SK-N-SH (cell line): ENCODE data around the gene UTP11. TPM values are rescaled to one million over a fixed set of nuclear protein-coding genes. Genes with fewer than 3 reads are reported as not detected.

ENCODE experiments used
- CTCF ChIA-PET: fragments of 300-600, 350-600 bp; formaldehyde crosslinking; extraction: SDS; loops from one replicate; lab custom pipeline; 2021; lab: Yijun Ruan, JAX
- POLR2A ChIA-PET: fragments of 350-600 bp; sonication (Branson Sonifier 250); formaldehyde crosslinking; extraction: SDS; loops from one replicate; lab custom pipeline; 2020; ENCODE audit warnings: antibody characterized with exemption, inconsistent platforms; lab: Yijun Ruan, JAX
- DNase-seq: peaks from one replicate; pipeline ENCODE4 v3.0.0; 2012
- H2AFZ ChIP-seq: fragments of 200-600 bp; sonication (generic); 2 replicates; pipeline ENCODE4 v1.8.1; 2016; ENCODE audit warnings: antibody characterized with exemption, mild to moderate bottlenecking, low read depth
- H3F3A ChIP-seq: fragments of 200-600 bp; sonication (generic); replicated peaks from 2 replicates; pipeline ENCODE3; 2016; ENCODE audit warnings: antibody characterized with exemption, mild to moderate bottlenecking; ENCODE audit not compliant: insufficient read depth
- H3K27ac ChIP-seq, 2 experiments: fragments of 200-500 bp in 1 of 2; fragments of 200-600 bp in 1 of 2; sonication (Bioruptor generic) in 1 of 2; sonication (generic), shearing (Covaris generic) in 1 of 2; 2 replicates each; pipeline versions ENCODE4 v1.5.1 to v1.6.1; 2014 to 2016; ENCODE audit warnings: low read depth in 2 of 2, inconsistent platforms in 1 of 2, low read length in 1 of 2, mild to moderate bottlenecking in 1 of 2, mixed read lengths in 1 of 2
- H3K27me3 ChIP-seq: fragments of 200-600 bp; sonication (generic), shearing (Covaris generic); 2 replicates; pipeline ENCODE4 v1.6.1; 2016; ENCODE audit warnings: mixed run types; ENCODE audit not compliant: insufficient read depth
- H3K36me3 ChIP-seq, 2 experiments: fragments of 200-500 bp in 1 of 2; fragments of 200-600 bp in 1 of 2; sonication (Bioruptor generic) in 1 of 2; sonication (generic) in 1 of 2; replicated peaks in 1 of 2; 2 replicates each; pipeline versions ENCODE3 to v1.5.1; 2014 to 2016; ENCODE audit warnings: low read length in 1 of 2, mild to moderate bottlenecking in 1 of 2; ENCODE audit not compliant: insufficient read depth in 2 of 2, control insufficient read depth in 1 of 2
- H3K4me1 ChIP-seq, 2 experiments: fragments of 200-500 bp in 1 of 2; fragments of 200-600 bp in 1 of 2; sonication (Bioruptor generic) in 1 of 2; sonication (generic), shearing (Covaris generic) in 1 of 2; 2 replicates each; pipeline versions ENCODE4 v1.5.1 to v1.6.1; 2014 to 2016; ENCODE audit warnings: low read depth in 1 of 2, low read length in 1 of 2, mixed run types in 1 of 2; ENCODE audit not compliant: insufficient read depth in 2 of 2, control insufficient read depth in 1 of 2
- H3K4me2 ChIP-seq: fragments of 200-600 bp; sonication (generic), shearing (Covaris generic); 2 replicates; pipeline ENCODE4 v1.6.1; 2017; ENCODE audit warnings: mixed run types
- H3K4me3 ChIP-seq, 2 experiments: fragments of 200-500 bp in 1 of 2; fragments of 200-600 bp in 1 of 2; sonication (Bioruptor generic) in 1 of 2; sonication (generic), shearing (Covaris generic) in 1 of 2; 2 replicates each; pipeline versions ENCODE4 v1.5.1 to v1.8.1; 2014 to 2016; ENCODE audit warnings: low read depth in 2 of 2, inconsistent platforms in 1 of 2, low read length in 1 of 2, mild to moderate bottlenecking in 1 of 2, mixed read lengths in 1 of 2, moderate library complexity in 1 of 2
- H3K79me2 ChIP-seq: fragments of 200-600 bp; sonication (generic); 2 replicates; pipeline ENCODE4 v1.8.1; 2017; ENCODE audit warnings: mild to moderate bottlenecking; ENCODE audit not compliant: insufficient read depth
- H3K9ac ChIP-seq: fragments of 200-600 bp; sonication (generic); 2 replicates; pipeline ENCODE4 v1.6.1; 2017; ENCODE audit warnings: mixed run types
- H3K9me2 ChIP-seq: fragments of 200-600 bp; sonication (generic); 2 replicates; pipeline ENCODE4 v1.6.1; 2017; ENCODE audit warnings: mixed run types
- H3K9me3 ChIP-seq: fragments of 200-600 bp; sonication (generic); 2 replicates; pipeline ENCODE4 v1.6.1; 2017; ENCODE audit warnings: mixed run types, mild to moderate bottlenecking, moderate library complexity
- H4K20me1 ChIP-seq: fragments of 200-600 bp; sonication (generic); 2 replicates; pipeline ENCODE4 v1.6.1; 2017; ENCODE audit warnings: mild to moderate bottlenecking, mixed run types; ENCODE audit not compliant: insufficient read depth
- CHD2 ChIP-seq: fragments of 150-350 bp; IDR thresholded peaks from 2 replicates; pipeline ENCODE4 v1.6.1; 2018; ENCODE audit warnings: low read length; ENCODE audit not compliant: partially characterized antibody
- ELF1 ChIP-seq: IDR thresholded peaks from 2 replicates; pipeline ENCODE4 v1.4.0; 2012
- FOSL2 ChIP-seq: IDR thresholded peaks from 2 replicates; pipeline ENCODE4 v1.4.0; 2012; ENCODE audit warnings: low read depth, mild to moderate bottlenecking, moderate library complexity, borderline replicate concordance
- FOXJ3 ChIP-seq: sonication (generic); formaldehyde crosslinking; IDR thresholded peaks from 2 replicates; pipeline ENCODE4 v1.5.1; 2020; ENCODE audit warnings: mild to moderate bottlenecking, missing genetic modification reagents
- NFIC ChIP-seq: IDR thresholded peaks from 2 replicates; pipeline ENCODE4 v1.4.0; 2012; ENCODE audit warnings: borderline replicate concordance
- NRF1 ChIP-seq: IDR thresholded peaks from 2 replicates; pipeline ENCODE4 v1.6.1; 2012; ENCODE audit warnings: low read depth, mild to moderate bottlenecking, low read length
- POLR2AphosphoS5 ChIP-seq: IDR thresholded peaks from 2 replicates; pipeline ENCODE4 v1.6.1; 2012; ENCODE audit warnings: low read depth, low read length
- RAD21 ChIP-seq: IDR thresholded peaks from 2 replicates; pipeline ENCODE4 v1.6.1; 2012; ENCODE audit warnings: mild to moderate bottlenecking, low read length
- RCOR1 ChIP-seq: fragments of 150-350 bp; IDR thresholded peaks from 2 replicates; pipeline ENCODE4 v1.6.1; 2017; ENCODE audit warnings: antibody characterized with exemption, low read length
- RFX5 ChIP-seq: IDR thresholded peaks from 2 replicates; pipeline ENCODE4 v1.6.1; 2012; ENCODE audit warnings: mild to moderate bottlenecking, improper control_type of control experiment, low read length
- SMC3 ChIP-seq: IDR thresholded peaks from 2 replicates; pipeline ENCODE4 v1.6.1; 2012; ENCODE audit warnings: low read depth, low read length, improper control_type of control experiment
- TAF1 ChIP-seq: IDR thresholded peaks from 2 replicates; pipeline ENCODE4 v1.6.1; 2012; ENCODE audit warnings: low read depth, mild to moderate bottlenecking, low read length, moderate library complexity, borderline replicate concordance
- TCF12 ChIP-seq: IDR thresholded peaks from 2 replicates; pipeline ENCODE4 v1.4.0; 2012
- YY1 ChIP-seq: IDR thresholded peaks from 2 replicates; pipeline ENCODE4 v1.4.0; 2012; ENCODE audit warnings: low read depth, mild to moderate bottlenecking
- whole genome bisulfite sequencing: methylation state at CpG from one replicate; pipeline ENCODE4 v1.1.6; 2017; ENCODE audit warnings: low lambda C conversion rate; 5-methylcytosine and 5-hydroxymethylcytosine counted together
- polyA plus RNA-seq, 3 experiments: library from polyadenylated mRNA; depleted of rRNA; stranded (reverse); fragments of >200 nt; gene quantifications; 2 replicates each; pipeline ENCODE4 v1.2.3, GENCODE V29; 2012
- TF ChIP-seq, protein P1 (sequence below): IDR thresholded peaks from 2 replicates; pipeline ENCODE4; 2012
- TF ChIP-seq, protein P2 (sequence below): IDR thresholded peaks from 2 replicates; pipeline ENCODE4 v1.6.1; 2012; ENCODE audit warnings: mild to moderate bottlenecking, low read depth, low read length, moderate library complexity
- TF ChIP-seq, protein P3 (sequence below): fragments of 150-350 bp; IDR thresholded peaks from 2 replicates; pipeline ENCODE4 v1.6.1; 2017; ENCODE audit warnings: antibody characterized with exemption, low read length, low read depth, borderline replicate concordance
- TF ChIP-seq, protein P4 (sequence below): fragments of 150-350 bp; IDR thresholded peaks from 2 replicates; pipeline ENCODE4 v1.6.1; 2016; ENCODE audit warnings: mild to moderate bottlenecking, low read depth, low read length
- TF ChIP-seq, protein P5 (sequence below): fragments of 200-600 bp; sonication (generic); IDR thresholded peaks from 2 replicates; pipeline ENCODE4 v1.6.1; 2017; ENCODE audit warnings: antibody characterized with exemption, mild to moderate bottlenecking, moderate library complexity
- TF ChIP-seq, protein P6 (sequence below): IDR thresholded peaks from 2 replicates; pipeline ENCODE4 v1.4.0; 2012; ENCODE audit warnings: low read depth

UTP11 gene
- polyA plus RNA-seq, 1 of the 3 experiments (the other 2 are of a cell fraction), result 26.8 TPM

DNA sequence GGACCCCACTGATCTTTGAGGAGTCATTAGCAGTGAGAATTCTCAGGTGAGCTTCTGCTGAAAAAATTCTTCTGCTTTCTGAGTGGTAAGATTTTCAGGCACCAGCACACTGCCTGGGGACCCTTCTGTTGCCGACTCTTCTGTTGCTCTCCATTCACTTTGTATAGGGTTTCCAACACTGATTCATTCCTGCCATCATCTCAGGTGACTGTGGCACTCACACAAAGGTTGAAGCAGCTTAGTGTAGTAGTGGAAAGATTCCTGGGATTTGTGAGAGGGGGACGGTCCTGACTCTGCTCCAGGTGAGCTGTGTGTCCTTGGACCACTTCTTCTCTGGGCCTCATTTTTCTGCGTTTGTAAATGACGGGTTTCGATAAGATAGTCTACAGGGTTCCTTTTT, 9.4 kb downstream of the UTP11 start:
- TF ChIP-seq POLR2AphosphoS5, result no peak
- TF ChIP-seq NFIC, result no peak
- TF ChIP-seq YY1, result no peak
- TF ChIP-seq, protein P1, sequence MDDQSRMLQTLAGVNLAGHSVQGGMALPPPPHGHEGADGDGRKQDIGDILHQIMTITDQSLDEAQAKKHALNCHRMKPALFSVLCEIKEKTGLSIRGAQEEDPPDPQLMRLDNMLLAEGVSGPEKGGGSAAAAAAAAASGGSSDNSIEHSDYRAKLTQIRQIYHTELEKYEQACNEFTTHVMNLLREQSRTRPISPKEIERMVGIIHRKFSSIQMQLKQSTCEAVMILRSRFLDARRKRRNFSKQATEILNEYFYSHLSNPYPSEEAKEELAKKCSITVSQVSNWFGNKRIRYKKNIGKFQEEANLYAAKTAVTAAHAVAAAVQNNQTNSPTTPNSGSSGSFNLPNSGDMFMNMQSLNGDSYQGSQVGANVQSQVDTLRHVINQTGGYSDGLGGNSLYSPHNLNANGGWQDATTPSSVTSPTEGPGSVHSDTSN, result no peak
- TF ChIP-seq, protein P2, sequence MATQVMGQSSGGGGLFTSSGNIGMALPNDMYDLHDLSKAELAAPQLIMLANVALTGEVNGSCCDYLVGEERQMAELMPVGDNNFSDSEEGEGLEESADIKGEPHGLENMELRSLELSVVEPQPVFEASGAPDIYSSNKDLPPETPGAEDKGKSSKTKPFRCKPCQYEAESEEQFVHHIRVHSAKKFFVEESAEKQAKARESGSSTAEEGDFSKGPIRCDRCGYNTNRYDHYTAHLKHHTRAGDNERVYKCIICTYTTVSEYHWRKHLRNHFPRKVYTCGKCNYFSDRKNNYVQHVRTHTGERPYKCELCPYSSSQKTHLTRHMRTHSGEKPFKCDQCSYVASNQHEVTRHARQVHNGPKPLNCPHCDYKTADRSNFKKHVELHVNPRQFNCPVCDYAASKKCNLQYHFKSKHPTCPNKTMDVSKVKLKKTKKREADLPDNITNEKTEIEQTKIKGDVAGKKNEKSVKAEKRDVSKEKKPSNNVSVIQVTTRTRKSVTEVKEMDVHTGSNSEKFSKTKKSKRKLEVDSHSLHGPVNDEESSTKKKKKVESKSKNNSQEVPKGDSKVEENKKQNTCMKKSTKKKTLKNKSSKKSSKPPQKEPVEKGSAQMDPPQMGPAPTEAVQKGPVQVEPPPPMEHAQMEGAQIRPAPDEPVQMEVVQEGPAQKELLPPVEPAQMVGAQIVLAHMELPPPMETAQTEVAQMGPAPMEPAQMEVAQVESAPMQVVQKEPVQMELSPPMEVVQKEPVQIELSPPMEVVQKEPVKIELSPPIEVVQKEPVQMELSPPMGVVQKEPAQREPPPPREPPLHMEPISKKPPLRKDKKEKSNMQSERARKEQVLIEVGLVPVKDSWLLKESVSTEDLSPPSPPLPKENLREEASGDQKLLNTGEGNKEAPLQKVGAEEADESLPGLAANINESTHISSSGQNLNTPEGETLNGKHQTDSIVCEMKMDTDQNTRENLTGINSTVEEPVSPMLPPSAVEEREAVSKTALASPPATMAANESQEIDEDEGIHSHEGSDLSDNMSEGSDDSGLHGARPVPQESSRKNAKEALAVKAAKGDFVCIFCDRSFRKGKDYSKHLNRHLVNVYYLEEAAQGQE, result no peak
- TF ChIP-seq RFX5, result no peak
- TF ChIP-seq RCOR1, result no peak
- TF ChIP-seq FOXJ3 (CRISPR knock-in tag), result no peak
- TF ChIP-seq ELF1, result no peak
- TF ChIP-seq, protein P3, sequence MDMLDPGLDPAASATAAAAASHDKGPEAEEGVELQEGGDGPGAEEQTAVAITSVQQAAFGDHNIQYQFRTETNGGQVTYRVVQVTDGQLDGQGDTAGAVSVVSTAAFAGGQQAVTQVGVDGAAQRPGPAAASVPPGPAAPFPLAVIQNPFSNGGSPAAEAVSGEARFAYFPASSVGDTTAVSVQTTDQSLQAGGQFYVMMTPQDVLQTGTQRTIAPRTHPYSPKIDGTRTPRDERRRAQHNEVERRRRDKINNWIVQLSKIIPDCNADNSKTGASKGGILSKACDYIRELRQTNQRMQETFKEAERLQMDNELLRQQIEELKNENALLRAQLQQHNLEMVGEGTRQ, result no peak
- no peak for TF ChIP-seq NRF1
- TF ChIP-seq, protein P4, sequence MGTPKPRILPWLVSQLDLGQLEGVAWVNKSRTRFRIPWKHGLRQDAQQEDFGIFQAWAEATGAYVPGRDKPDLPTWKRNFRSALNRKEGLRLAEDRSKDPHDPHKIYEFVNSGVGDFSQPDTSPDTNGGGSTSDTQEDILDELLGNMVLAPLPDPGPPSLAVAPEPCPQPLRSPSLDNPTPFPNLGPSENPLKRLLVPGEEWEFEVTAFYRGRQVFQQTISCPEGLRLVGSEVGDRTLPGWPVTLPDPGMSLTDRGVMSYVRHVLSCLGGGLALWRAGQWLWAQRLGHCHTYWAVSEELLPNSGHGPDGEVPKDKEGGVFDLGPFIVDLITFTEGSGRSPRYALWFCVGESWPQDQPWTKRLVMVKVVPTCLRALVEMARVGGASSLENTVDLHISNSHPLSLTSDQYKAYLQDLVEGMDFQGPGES, result no peak
- no peak for TF ChIP-seq CHD2
- TF ChIP-seq FOSL2, result no peak
- TF ChIP-seq SMC3, result no peak
- no peak for TF ChIP-seq RAD21
- TF ChIP-seq, protein P5, sequence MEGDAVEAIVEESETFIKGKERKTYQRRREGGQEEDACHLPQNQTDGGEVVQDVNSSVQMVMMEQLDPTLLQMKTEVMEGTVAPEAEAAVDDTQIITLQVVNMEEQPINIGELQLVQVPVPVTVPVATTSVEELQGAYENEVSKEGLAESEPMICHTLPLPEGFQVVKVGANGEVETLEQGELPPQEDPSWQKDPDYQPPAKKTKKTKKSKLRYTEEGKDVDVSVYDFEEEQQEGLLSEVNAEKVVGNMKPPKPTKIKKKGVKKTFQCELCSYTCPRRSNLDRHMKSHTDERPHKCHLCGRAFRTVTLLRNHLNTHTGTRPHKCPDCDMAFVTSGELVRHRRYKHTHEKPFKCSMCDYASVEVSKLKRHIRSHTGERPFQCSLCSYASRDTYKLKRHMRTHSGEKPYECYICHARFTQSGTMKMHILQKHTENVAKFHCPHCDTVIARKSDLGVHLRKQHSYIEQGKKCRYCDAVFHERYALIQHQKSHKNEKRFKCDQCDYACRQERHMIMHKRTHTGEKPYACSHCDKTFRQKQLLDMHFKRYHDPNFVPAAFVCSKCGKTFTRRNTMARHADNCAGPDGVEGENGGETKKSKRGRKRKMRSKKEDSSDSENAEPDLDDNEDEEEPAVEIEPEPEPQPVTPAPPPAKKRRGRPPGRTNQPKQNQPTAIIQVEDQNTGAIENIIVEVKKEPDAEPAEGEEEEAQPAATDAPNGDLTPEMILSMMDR, result no peak
- TF ChIP-seq TAF1, result no peak
- TF ChIP-seq, protein P6, sequence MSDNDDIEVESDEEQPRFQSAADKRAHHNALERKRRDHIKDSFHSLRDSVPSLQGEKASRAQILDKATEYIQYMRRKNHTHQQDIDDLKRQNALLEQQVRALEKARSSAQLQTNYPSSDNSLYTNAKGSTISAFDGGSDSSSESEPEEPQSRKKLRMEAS, result no peak
- no peak for TF ChIP-seq TCF12
- H2AFZ ChIP-seq, result no peak overlapping the region
- H3K9me2 ChIP-seq, result no peaks in the 10 kb centered on the region
- H3F3A ChIP-seq, result peaks cover 16% of the 10 kb centered on the region
- peaks cover 0 to 3% of the 10 kb centered on the region in 2 experiments; a peak in 2 of 4 replicates for H3K4me1 ChIP-seq
- no peak for DNase-seq
- no peaks in the 10 kb centered on the region for H3K27me3 ChIP-seq
- peaks cover 73 to 74% of the 10 kb centered on the region in 2 experiments for H3K36me3 ChIP-seq
- H3K27ac ChIP-seq, result no peak overlapping the region
- H3K79me2 ChIP-seq, result peaks cover 28% of the 10 kb centered on the region
- CTCF ChIA-PET, result interaction anchor here (1.4 to 6.0 kb wide), 2 partner anchors 32 to 50 kb away, joined by 3 to 32 read pairs; partner anchors contain the start of gene SF3A3
- 96% methylated on average over 5 of the region's 5 CpGs for WGBS
- H3K9me3 ChIP-seq, result no peaks in the 10 kb centered on the region
- H3K4me2 ChIP-seq, result no peak overlapping the region
- H4K20me1 ChIP-seq, result no peaks in the 10 kb centered on the region
- POLR2A ChIA-PET, result no interaction called here
- no peak overlapping the region for H3K4me3 ChIP-seq
- H3K9ac ChIP-seq, result no peak overlapping the region
